GM19438 (cell line): Measurements from ENCODE around the gene CAB39L.

Experiments used
- ATAC-seq: cut with Tn5 transposase; IDR thresholded peaks from one replicate; pipeline ENCODE4 v1.9.1; 2021; ENCODE audit warnings: low read depth; ENCODE audit not compliant: unreplicated experiment

The CAB39L gene

DNA sequence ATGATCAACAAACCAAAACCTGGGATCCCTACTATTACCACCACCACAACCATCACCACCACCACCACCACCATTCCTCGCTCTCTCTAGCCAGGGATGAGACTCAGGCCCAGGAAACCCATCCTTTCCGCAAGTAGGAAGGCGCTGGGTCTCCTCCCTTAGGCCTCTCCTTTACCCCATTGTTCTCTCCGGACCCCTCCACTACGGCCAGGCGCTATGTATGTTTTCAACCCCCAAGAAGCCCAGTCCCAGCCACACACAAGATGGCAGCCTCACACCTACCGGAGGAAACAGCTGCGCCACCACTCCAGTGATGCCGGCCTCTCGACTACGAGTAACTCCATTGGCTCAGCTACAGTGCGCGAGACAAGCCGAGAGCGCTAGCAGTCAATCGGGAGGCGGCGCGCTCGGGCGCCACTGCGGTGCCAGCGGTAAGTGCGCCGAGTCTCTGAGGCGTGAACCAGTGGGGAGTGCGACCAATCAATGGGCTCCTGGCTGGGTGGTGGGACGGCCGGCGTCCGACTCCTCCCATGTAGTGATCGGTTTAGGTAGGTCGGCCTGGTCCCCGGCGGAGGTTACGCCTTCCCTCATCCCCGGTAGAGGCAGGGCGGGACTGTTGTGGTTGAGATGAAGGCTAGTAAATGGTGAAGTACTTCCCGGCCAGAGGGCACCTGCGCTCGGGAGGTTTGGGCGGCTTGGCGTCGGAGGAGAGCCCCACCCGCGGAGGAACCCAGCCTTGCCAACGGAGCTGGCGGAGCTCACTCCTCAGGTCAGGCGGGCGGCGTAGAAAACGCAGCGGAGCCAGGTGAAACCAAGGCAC lies at the start of gene CAB39L, which contains the start of gene SETDB2:
Gene CAB39L (minus strand): TSS at position 361 of the 820 bp plus-strand sequence. CDS start 61,154 bp downstream, outside the sequence.
Gene SETDB2 (plus strand): TSS at position 571 of the 820 bp plus-strand sequence. CDS start 7,620 bp downstream, outside the sequence.
- peak; percentile 93 for ATAC-seq

DNA sequence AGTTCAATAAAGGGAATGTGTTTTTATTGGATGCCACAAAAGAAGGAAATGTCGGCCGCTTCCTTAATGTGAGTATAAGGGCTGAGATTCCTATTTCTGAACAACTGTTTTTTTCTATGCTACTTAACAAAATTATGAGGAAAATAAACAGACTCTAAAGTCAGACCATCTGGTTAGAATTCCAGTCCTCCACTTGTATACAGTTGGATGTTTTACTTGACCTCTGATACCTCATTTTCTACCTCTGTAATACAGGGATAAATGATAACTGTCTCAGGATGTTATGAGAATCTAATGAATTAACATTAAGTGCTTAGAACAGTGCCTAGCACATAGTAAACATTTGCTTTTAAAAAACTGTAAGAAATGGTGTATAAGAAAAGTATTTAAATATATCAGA lies 44.7 kb upstream of the CAB39L start:
- ATAC-seq, result no peak

DNA sequence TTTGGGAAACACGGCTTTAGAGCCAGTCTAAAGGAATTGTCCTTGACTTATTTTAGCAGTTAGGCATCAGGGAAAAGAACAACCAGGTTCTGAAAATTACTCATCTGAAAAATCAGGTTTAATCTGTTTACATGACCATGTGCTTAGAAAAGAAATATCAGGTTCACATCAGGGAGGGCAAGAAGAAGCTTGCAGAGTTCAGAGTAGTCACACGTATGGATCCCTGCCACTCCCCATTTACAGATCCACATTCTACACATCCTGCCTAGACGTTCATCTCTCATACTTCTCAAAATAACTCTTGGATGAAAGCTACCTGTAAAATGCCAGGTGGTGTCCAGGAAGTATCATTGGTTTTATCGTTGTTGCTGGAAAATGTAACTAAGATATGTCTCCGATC lies 37.9 kb upstream of the CAB39L start:
- ATAC-seq, result no peak

DNA sequence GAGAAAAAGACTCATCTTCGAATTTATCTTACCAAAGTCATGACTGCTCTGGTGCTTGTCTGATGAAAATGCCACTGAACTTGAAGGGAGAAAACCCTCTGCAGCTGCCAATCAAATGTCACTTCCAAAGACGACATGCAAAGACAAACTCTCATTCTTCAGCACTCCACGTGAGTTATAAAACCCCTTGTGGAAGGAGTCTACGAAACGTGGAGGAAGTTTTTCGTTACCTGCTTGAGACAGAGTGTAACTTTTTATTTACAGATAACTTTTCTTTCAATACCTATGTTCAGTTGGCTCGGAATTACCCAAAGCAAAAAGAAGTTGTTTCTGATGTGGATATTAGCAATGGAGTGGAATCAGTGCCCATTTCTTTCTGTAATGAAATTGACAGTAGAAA lies 32.7 kb upstream of the CAB39L start:
- no peak for ATAC-seq

DNA sequence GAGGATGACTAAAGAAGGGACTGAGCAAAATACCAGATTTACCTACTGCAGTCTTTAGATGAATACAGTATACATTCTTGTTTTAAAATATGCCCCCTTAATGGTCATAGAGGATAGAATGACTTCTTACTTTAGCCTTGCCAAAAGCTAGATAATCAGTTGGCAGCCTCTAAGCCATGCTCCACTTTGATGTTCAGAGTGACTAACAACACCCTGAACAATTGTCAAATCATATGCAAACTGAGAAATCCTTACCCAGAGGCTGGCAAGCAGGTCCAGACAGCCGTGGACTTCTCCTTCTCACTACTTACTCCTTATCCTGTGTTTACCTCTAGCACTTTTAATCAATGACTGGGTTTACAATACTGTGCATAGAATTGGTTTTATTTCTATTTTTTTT lies 28.3 kb upstream of the CAB39L start:
- no peak for ATAC-seq

DNA sequence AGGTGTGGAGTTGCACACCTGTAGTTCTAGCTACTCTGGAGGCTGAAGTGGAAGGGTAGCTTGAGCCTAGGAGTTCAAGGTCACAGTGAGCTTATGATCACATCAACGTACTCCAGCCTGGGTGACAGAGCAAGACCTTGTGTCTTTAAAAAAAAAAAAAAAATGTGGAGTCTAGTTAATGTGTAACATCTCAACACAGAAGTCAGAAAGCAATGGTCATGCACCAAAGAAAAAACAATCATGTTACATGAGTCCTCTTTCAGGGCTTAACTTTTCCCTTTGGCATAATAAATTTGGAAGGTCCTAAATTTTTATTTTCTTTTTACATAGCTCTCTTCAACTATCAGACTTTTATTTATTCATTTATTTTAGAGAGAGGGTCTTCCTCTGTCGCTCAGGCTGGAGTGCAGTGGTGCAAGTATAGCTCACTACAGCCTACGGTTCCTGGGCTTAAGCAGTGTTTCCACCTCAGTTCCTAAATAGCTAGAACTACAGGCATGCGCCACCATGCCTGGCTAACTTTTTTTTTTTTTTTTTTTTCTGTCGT lies 22.5 kb upstream of the CAB39L start:
- no peak for ATAC-seq

DNA sequence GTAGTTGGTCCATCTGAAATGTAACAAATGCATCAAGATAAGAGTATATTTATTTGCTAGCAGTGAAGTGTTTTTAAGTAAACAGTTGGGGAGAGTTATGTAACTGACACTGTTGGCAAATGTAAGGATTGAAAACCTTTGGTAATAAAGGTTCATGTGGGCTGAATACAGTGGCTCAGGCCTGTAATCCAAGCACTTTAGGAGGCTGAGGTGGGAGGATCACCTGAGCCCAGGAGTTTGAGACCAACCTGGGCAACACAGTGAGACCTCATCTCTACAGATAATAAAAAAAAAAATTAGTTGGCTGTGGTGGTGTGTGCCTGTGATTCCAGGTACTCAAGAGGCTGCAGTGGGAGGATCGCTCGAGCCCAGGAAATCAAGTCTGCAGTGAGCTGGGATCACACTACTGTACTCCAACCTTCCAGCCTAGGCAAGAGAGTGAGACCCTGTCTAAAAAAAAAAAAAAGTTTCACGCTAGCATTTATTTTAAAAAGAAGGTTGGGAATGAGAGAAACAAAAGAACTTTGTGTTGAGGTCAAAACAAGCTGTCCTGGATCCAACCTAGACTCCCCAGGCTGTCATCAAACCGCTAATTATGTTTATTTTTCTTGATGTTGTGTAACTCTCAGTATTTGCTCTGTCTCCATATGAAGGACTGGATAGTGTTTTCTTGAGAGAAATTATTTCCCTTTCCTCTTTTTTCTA lies 20.9 kb upstream of the CAB39L start:
- ATAC-seq, result no peak

DNA sequence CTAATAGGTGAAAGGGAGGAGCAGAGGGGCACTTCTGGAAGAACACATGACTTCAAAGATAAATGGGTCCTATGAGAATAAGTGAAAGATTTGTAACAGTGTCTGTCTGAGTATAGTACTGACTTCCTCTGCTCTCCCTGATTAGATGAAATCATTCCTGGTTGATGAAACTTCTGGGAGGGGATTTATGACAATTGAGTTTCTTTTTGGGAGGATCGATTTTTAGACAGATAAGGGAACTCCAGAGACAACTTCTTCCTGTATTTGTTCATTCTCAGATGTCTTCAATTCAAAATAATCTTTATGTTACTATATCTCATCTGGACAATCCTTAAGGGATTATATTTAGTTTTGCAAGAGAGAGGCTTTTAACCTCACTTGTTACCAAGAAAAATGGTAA lies 20.2 kb upstream of the CAB39L start:
- no peak for ATAC-seq

DNA sequence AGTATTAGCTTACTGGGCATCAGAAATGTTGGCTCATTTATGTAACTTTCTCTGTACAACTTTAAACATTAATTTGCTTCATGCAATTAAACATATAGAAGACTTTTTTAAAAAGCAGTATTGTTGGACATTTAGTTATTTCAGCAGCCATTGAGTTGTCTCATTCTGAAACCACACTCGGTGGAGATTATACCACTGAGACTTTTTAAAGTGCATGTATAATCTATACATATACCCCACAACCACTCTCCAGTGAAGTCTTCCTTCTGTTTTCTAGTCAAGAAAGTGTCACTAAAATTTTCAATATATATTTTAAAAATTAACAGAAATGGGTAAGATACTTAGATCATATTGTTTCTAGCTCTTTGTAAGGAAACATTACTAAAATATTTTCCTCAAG lies 15.7 kb upstream of the CAB39L start:
- no peak for ATAC-seq

DNA sequence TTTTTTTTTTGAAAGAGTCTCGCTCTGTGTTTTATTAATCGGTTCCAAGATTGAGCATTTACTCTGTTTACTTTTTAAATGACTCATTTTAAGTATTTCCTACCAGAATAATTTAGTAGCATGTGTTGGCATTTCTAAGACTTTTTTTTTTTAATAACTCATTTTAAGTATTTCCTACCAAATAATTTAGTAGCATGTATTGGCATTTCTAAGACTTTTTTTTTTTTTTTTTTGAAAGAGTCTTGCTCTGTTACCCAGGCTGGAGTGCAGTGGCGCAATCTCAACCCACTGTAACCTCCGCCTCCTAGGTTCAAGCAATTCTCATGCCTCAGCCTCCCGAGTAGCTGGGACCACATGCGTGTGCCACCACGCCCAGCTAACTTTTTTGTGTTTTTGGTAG lies 13.4 kb upstream of the CAB39L start:
- no peak for ATAC-seq

DNA sequence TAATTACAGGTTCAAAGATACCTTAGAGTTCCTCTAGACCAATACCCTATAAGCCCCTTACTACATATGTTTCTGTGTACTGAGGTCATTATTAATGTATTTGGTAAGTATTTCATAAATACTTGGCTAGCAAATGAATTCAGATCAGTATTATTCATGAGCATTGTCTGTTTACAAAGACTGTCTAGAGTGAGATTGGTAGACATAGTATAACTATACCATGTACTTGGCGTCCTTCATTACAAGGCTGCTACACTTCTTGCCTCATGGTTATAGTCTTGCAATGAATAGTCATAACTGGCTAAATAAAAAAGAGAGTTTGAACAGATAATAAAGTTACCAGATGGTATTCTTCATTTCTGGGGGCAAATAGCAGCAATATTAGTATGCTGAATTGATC lies 12.3 kb upstream of the CAB39L start:
- ATAC-seq, result no peak

DNA sequence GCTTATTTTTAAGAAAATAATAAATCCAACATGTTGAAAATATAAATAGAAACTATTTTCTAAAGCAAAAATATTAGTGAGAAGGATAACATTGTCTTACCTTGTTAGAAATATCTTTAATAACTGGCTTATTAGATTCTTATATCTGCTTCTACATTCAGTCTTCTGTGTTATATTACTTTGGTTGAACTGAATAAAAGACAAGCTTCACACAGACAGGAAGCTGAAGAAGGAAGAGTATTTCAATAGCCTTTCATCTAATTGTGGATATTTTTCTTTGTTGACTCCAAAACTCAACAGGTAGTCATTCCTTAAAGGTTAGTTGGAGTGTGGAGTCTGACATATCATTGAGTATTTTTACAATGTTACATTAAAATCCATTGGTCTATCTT lies 11.1 kb upstream of the CAB39L start:
- ATAC-seq, result no peak

DNA sequence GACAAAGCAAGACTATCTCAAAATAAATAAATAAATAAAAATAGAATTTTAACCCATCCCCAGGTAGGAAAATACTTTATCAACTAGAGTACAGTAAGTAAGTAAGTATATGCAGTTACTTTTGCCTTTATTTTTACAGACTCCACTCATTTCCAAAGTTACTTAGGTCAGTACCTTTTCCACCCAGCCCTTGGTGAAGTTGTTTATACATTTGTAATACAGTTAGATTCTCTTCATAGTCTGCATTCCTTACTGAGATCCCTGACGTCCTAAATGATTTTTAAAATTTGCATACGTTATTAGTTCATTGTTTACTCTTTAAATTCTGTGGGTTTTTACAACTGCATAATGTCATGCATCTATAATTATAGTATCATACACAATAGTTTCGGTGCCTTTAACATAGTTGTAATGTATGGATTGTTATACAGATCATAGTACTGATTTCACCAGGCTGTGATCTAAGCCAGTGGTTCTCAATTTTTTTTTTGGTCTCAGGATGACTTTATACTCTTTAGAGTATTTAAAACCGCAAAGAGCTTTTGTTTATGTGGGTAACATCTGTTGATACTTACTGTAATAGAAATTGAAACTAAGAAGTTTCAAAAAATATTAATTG lies 10.6 kb upstream of the CAB39L start:
- peak; percentile 82 for ATAC-seq

DNA sequence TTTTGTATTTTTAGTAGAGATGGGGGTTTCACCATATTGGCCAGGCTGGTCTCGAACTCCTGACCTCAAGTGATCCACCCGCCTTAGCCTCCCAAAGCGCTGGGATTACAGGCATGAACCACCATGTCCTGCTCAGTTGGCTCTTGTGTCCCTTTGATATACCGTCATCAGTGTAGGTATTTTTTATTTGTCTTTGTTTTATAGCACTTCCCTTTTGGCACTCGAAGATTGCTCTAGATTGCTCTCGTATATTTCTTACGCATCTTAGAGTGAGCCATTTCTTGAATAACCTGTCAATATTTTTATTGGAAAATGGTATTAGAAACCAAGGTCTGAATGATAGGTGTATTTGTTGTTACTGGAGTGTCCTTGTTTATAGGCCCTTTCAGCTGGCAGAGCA lies 9.6 kb upstream of the CAB39L start:
- ATAC-seq, result no peak

DNA sequence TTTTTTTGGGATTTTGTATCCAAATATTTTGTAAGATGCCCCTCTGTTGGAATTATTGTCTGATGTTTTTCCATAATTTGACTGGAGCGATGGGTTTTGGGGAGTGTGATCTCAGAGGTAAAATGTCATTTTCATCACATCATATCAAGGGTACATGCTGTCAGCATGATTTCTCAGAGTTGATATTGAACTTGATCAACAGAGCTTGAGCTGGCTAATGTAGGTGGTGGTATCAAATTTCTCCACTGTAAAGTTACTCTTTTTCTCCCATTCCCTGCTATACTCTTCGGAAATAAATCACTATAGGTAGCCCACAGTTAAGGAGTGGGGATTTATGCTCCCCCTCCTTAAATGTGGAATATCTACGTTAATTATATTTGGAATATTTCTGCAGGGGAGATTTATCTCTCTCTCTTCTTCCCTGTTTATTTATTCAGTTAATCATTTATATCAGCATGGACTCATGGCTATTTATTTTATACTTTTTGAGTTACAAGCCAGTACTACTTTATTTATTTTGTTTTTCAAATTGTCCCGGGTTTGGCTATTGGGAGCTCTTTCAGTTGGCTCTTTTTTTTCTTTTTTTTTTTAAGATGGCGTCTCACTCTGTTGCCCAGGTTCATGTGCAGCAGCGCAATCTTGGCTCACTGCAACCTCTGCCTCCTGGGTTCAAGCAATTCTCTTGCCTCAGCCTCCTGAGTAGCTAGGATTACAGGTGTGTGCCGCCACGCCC lies 9.0 kb upstream of the CAB39L start:
- ATAC-seq, result no peak

DNA sequence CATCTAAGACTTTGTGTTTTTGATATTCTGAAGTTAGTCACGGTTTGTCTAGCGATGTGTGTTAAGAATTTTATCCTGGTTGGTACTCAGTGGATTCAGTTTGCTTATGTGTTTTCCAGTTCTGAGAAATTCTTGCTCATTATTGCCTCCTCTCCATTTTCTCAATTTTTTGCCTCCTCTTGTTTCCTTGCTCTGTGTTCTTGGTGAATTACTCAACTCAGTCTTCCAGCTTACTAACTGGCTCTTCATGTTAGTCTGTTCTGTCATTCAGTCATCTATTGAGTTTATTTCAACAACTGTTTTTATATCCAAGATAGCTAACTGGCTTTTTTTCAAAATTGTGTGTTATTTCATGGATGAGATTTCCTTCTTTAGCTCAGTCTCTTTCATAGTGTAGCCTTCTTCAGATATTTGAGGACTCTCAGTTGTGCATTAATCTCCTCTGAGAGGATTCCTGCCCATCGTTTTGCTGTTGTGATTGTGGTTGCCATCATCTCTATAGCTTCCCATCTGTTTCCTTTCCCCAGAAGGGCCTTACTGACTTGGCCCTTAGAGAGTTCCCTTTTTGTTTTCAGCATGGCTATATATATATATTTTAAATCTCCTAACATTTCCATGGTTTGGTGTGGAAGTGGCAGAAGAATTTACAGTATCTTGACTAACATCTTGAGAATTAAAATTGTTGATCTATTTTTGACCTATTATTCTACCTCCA lies 6.4 kb upstream of the CAB39L start:
- ATAC-seq, result no peak

DNA sequence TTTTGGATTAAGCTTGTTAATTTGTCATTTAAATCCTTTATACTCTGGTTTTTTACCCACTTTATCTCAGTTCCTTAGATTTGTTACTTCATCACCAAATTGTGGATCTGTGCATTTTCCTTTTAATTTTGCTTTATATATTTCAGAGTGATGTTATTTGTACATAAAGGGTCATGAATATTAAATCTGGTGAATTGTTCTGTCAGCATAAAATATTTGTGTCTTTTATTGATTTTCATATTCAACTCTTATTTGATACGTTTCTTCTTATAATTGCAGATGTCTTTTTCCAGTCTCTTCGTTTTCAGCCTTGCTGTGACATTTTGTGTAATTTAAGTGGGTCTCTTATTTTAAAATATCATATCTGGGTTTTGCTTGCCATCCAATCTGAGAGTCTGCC lies 4.9 kb upstream of the CAB39L start:
- ATAC-seq, result no peak

DNA sequence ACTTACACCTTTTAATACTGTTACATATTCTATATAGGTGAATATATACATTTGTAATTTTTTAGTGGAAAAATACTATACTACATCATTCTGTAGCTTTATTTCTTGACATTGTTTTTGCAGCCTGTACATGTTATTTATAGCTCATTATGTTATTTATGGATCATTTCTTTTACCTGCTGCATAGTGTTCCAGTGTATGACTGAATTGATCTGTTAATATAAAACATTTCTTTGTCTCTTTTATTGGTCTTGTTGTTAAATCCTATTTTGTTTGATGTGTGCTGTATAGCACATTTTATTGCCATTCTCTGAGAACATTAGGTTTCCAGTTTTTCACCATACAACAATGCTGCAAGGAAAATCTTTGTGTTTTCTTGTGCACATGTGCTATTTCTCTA lies 2.6 kb upstream of the CAB39L start:
- ATAC-seq, result no peak

DNA sequence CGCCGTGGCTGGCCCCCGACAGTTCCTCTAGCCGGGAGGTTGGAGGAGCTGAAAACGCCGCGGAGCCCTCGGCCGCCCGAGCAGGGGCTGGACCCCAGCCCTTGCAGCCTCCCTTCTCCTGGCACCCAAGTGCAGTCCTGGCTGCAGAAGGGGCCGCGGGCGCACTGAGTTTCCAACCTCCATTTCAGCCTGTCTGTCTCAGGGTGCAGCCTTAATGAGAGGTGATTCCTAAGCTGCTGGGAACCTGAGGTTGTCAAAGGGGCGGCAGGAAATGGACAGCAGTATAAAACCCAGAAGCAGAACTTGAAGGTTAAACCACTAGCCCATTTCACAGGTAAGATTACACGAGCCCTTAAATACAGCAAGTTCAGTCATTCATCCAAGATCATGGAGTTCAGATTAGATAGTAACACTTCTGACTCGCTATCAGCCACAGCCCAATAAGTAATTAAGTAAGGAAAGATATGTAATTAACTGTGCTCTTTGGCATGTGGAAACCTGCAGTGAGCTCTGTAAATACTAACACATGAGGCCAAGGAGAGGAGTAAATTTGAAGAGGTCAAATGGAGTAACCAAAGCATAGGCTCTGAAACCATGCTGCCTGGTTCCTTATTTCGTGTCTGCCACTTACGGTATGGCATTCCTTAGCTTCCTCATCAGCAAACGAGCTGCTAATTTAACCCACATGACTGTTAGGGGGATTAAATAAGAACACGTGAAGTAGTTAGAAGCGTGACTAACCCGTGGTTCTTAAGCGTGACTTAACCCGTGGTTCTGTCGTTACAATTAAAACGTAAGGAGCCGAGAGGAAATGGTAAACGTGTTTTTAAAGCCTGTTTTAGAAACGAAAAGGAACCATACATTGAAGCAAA lies 896 bp upstream of the CAB39L start:
- peak; percentile 9 for ATAC-seq
